ENCODE results near the gene UBXN11. TPM values are rescaled to one million over a fixed set of nuclear protein-coding genes. Genes with fewer than 3 reads are reported as not detected.

UBXN11 gene
- total RNA-seq, 4 donors from 2014 or later: 13.8 to 48.3 (median 19.7) TPM

DNA sequence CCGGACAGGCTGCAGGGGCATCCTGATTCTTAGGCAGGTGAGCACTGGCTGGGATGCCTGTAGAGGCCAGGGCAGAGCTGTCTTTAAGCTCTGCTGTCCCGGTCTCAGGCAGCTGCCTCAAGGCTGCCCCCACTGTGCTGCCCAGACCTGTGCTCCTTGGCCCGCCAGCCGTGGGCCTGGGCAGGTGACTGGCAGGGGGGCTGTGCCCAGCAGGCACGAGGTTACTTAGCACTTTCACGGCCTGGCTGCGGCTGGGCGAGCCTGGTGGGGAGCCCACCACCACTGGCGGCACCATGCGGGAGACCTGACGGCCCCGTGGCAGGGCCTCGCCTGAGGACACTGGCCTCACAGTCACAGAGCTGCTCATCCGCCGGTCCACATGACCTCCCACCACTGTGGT is 39.3 kb upstream of the UBXN11 start:
- DNase-seq (ENCODE audit: low spot score in 2 of 2): no peak
- TF ChIP-seq, protein P1, sequence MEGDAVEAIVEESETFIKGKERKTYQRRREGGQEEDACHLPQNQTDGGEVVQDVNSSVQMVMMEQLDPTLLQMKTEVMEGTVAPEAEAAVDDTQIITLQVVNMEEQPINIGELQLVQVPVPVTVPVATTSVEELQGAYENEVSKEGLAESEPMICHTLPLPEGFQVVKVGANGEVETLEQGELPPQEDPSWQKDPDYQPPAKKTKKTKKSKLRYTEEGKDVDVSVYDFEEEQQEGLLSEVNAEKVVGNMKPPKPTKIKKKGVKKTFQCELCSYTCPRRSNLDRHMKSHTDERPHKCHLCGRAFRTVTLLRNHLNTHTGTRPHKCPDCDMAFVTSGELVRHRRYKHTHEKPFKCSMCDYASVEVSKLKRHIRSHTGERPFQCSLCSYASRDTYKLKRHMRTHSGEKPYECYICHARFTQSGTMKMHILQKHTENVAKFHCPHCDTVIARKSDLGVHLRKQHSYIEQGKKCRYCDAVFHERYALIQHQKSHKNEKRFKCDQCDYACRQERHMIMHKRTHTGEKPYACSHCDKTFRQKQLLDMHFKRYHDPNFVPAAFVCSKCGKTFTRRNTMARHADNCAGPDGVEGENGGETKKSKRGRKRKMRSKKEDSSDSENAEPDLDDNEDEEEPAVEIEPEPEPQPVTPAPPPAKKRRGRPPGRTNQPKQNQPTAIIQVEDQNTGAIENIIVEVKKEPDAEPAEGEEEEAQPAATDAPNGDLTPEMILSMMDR (IDR thresholded peaks at IDR 0.05): no peak
- no peak for TF ChIP-seq POLR2A (IDR thresholded peaks at IDR 0.05)
- no peak for TF ChIP-seq EP300 (IDR thresholded peaks at IDR 0.05)
- 67 to 88% methylated on average over 5 to 8 of the region's 15 CpGs for WGBS, 2 donors
- H3K4me1 ChIP-seq: no peaks in the 10 kb centered on the region
- H3K27me3 ChIP-seq: no peaks in the 10 kb centered on the region
- H3K36me3 ChIP-seq: no peaks in the 10 kb centered on the region
- H3K27ac ChIP-seq: no peak overlapping the region
- no peak overlapping the region for H3K4me3 ChIP-seq
- no peaks in the 10 kb centered on the region for H3K9me3 ChIP-seq

DNA sequence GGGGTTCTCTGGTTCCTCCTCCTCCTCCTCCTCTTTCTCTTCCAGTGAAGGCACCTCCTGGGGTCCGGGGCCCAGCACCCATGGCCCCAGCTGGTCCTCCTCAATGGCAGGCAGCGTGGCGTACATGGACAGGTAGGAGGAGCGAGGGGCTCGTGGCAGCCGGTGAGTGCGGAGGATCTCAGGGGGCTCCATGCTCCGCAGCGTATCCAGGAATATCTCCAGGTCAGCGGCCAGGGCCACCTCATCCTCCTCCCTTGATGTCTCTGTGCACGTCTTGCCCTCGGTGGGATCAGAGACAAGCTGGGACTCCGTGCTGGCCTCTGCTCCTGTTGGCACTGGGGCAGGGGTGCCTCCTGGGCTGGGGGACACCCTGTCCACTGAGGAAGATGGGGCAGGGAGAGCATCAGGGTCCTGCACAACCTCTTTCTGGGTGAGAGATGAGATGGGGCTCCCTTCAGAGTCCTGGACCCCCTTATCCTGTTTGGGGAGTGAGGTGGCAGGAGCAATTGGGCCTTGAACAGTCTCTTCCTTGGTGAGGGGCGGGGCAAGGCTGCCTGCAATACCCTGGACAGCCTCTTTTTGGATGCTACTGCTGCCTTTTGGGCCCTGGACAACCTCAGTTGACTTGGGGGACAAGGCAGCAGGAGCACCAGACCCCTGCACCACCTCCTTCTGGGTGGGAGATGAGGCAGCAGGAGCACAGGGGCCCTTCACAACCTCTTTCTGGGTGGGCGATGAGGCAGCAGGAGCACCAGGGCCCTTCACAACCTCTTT is 37.9 kb upstream of the UBXN11 start:
- 88 to 92% methylated on average over 14 to 15 of the region's 15 CpGs for WGBS, 2 donors
- Histone ChIP-seq H3K27ac (no peak overlapping the region), H3K4me3 (no peak overlapping the region), H3K4me1 (no peaks in the 10 kb centered on the region), H3K9me3 (no peaks in the 10 kb centered on the region), H3K36me3 (no peaks in the 10 kb centered on the region), H3K27me3 (no peaks in the 10 kb centered on the region)
- no peak for DNase-seq (ENCODE audit: low spot score in 2 of 2)
- TF ChIP-seq EP300 (IDR thresholded peaks at IDR 0.05) (no peak), POLR2A (IDR thresholded peaks at IDR 0.05) (no peak)
- TF ChIP-seq, protein P1 (IDR thresholded peaks at IDR 0.05): no peak

DNA sequence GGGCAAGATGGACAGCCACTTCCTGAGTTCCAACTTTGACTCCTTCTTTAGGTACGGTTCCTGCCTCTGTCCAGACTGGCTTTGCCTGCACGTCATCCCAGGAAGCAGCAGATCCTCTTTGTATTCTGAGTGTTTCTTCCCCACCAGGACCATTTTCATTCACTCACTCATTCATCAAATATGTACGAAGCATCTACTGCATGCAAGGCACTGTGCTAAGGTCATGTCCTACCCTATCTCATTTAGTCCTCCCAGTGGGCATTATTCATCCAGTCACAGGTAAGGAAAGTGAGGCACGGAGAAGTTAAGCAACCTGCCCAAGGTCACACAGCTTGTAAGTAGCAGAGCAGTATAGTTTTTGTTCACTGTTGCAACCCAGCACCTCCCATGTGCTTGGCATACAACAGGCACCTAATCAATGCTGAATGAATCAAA is 33.6 kb upstream of the UBXN11 start:
- Histone ChIP-seq H3K4me3 (no peak overlapping the region), H3K4me1 (peaks cover 0 to 16% (median 8%) of the 10 kb centered on the region in 4 donors), H3K36me3 (no peaks in the 10 kb centered on the region), H3K27me3 (peaks cover 0 to 25% of the 10 kb centered on the region in 2 donors), H3K27ac (no peak overlapping the region), H3K9me3 (no peaks in the 10 kb centered on the region)
- DNase-seq (ENCODE audit: low spot score in 2 of 2): no peak
- TF ChIP-seq POLR2A (IDR thresholded peaks at IDR 0.05) (no peak), EP300 (IDR thresholded peaks at IDR 0.05) (no peak)
- TF ChIP-seq, protein P1 (IDR thresholded peaks at IDR 0.05): no peak
- WGBS, 2 donors: 64 to 69% methylated on average over 4 of the region's 4 CpGs

DNA sequence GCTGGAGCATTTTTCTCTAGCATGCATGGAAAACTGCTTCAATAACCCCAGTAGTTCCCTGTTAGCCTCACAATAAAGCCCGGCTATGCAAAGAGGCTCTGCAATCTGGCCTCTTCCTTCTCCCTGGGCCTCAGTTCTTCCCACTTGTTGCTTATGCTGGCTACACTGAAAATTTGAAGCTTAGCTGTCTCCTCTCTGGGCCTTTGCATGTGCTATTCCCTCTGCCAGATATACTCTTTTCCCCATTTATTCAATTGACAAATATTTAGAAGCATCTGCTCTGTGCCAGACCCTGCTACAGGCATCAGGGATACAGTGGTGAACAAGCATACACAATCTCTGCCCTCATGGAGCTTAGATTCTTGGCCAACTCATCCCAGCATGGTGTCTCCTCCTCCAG is 32.2 kb upstream of the UBXN11 start:
- Histone ChIP-seq H3K9me3 (no peaks in the 10 kb centered on the region), H3K4me3 (no peak overlapping the region), H3K36me3 (no peaks in the 10 kb centered on the region), H3K27me3 (peaks cover 0 to 39% of the 10 kb centered on the region in 2 donors), H3K27ac (no peak overlapping the region), H3K4me1 (peaks cover 0 to 16% (median 8%) of the 10 kb centered on the region in 4 donors)
- 46 to 55% methylated on average over 1 of the region's 1 CpG for WGBS, 2 donors
- no peak for DNase-seq (ENCODE audit: low spot score in 2 of 2)
- TF ChIP-seq, protein P1 (IDR thresholded peaks at IDR 0.05): no peak
- TF ChIP-seq POLR2A (IDR thresholded peaks at IDR 0.05) (no peak), EP300 (IDR thresholded peaks at IDR 0.05) (no peak)

DNA sequence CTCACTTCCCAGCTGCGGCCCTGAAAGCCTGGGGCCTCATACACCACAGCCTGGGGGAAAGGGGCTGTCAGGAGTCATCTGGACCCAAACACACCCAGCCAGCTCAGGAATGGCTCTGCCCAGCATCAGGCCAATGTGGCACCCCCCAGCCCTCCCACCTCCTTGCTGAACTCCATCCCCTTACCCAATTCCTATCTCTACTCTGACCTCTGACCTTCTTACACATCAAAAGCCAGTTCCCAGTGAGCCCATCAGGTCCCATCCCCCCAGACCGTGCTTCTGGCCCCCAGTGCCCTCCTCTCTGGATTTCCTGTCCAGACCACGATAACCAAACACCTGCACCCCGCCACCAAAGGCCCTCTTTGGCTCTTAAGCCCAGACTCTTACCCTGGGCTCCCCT is 31.2 kb upstream of the UBXN11 start:
- H3K27ac ChIP-seq: no peak overlapping the region
- no peak for DNase-seq (ENCODE audit: low spot score in 2 of 2)
- H3K27me3 ChIP-seq: peaks cover 0 to 47% of the 10 kb centered on the region in 2 donors
- H3K4me3 ChIP-seq: no peak overlapping the region
- TF ChIP-seq POLR2A (IDR thresholded peaks at IDR 0.05) (no peak), EP300 (IDR thresholded peaks at IDR 0.05) (no peak)
- TF ChIP-seq, protein P1 (IDR thresholded peaks at IDR 0.05): no peak
- 56 to 66% methylated on average over 3 to 4 of the region's 4 CpGs for WGBS, 2 donors
- no peaks in the 10 kb centered on the region for H3K9me3 ChIP-seq
- no peaks in the 10 kb centered on the region for H3K36me3 ChIP-seq
- peaks cover 0 to 16% (median 8%) of the 10 kb centered on the region in 4 donors for H3K4me1 ChIP-seq

All from tibial nerve (tissue), 4 donors.